NCI-H1694 treated with DMSO at 0.1 percent for 48 hours (cell line): Measurements from ENCODE around the gene TP53AIP1.

ENCODE experiments used
- DNase-seq: peaks from one replicate; lab custom pipeline; 2025; lab: John Stamatoyannopoulos, UW

TP53AIP1 gene

GRCh38 chr11:128905345-128906184, 37.1 kb downstream of the TP53AIP1 start:
- peak; percentile 29 for DNase-seq

- DNase-seq, result no peak
Measured at GRCh38 chr11:128904656-128905344, 37.9 kb downstream of the TP53AIP1 start.

GRCh38 chr11:128904303-128904655, 38.4 kb downstream of the TP53AIP1 start:
- DNase-seq, result no peak

GRCh38 chr11:128903248-128904061, 39.2 kb downstream of the TP53AIP1 start:
- DNase-seq, result no peak

- no peak for DNase-seq
Measured at GRCh38 chr11:128902515-128903066, 40.1 kb downstream of the TP53AIP1 start.

- no peak for DNase-seq
Measured at GRCh38 chr11:128901653-128902514, 40.8 kb downstream of the TP53AIP1 start.

GRCh38 chr11:128900468-128900867, 42.2 kb downstream of the TP53AIP1 start:
- DNase-seq, result no peak

GRCh38 chr11:128898580-128899344, 43.9 kb downstream of the TP53AIP1 start:
- DNase-seq, result no peak

- DNase-seq, result no peak
Measured at GRCh38 chr11:128897826-128898225, 44.8 kb downstream of the TP53AIP1 start.

- DNase-seq, result no peak
Measured at GRCh38 chr11:128896356-128896755, 46.3 kb downstream of the TP53AIP1 start.

GRCh38 chr11:128895526-128895925, 47.1 kb downstream of the TP53AIP1 start:
- no peak for DNase-seq

- DNase-seq, result no peak
Measured at GRCh38 chr11:128894685-128895084, 48.0 kb downstream of the TP53AIP1 start.

- no peak for DNase-seq
Measured at GRCh38 chr11:128894286-128894681, 48.4 kb downstream of the TP53AIP1 start.

- DNase-seq, result no peak
Measured at GRCh38 chr11:128893578-128894285, 48.9 kb downstream of the TP53AIP1 start.

GRCh38 chr11:128892866-128893565, 49.7 kb downstream of the TP53AIP1 start:
- DNase-seq, result no peak

GRCh38 chr11:128891913-128892398, 50.7 kb downstream of the TP53AIP1 start:
- DNase-seq, result no peak

- no peak for DNase-seq
Measured at GRCh38 chr11:128890543-128891368, 51.9 kb downstream of the TP53AIP1 start, which contains the start of gene KCNJ5. KCNJ5 (plus strand) TSS chr11:128891356; CDS start chr11:128911274, 19,918 bp downstream.

GRCh38 chr11:128890216-128890542, 52.5 kb downstream of the TP53AIP1 start:
- no peak for DNase-seq
